HuH-7.5 (cell line): ENCODE results near the gene AK2.
"Not testable (repeated sequence)": the region's sequence is repeated elsewhere in the genome, so short reads cannot be mapped to it uniquely, and the experiment has no call there.

ENCODE experiments used
- DNase-seq: peaks from one replicate; pipeline ENCODE4 v3.0.0; 2011; ENCODE audit warnings: low spot score

The AK2 gene

DNA sequence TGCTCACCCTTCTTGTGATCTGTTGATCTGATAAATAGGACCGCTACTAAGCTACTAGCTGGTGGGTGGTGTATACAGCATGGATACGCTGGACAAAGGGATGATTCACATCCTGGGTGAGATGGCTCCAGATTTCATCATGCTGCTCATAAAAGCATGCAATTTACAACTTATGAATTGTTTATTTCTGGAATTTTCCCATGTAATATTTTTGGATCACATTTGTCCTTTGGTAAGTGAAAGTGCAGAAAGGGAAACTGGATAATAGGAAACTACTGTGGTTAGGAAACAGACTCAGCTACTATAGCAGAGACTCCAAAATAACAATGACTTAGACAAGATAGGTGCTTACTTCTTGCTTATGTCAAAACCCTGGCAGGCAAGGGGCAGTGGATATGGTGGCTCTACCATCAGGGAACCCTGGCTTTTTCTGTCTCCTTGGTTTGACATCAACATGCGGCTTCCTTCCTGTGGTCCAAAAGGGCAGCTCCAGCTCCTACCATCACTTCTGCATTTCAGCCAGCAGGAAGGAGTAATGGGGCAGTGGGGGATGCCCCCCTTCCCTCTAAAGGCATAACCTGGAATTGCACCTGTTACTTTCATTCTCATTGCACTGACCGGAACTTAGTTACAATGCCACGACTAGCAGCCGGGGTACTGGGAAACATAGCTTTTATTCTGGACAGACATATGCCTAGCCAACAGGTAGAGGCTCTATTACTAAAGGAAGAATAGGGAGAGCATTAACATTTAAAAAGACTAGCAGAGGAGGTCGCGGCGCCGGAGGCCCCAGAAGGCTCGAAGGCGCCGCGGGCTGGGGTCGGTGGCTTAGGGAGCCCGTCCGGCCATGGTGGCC is 13.8 kb upstream of the AK2 start:
- DNase-seq = no peak

DNA sequence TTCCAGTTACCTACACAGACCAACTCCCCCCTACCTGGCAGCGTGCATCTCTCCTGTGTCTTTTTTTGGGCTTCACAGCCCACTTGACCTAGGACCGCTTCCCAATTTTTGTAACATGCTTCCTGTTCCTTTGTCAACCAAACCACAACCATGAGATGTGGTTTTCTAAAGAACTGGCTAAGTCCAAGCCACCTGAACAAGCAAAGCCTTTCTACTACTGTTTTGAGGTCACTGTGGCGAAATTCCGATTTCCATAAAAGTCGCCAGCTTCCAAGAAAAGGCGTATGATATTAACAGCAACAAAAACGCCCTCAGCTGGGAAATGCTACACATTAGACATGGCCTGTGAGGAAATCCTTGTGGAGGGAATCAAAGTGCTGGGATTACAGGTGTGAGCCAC is 12.7 kb upstream of the AK2 start:
- DNase-seq = no peak

DNA sequence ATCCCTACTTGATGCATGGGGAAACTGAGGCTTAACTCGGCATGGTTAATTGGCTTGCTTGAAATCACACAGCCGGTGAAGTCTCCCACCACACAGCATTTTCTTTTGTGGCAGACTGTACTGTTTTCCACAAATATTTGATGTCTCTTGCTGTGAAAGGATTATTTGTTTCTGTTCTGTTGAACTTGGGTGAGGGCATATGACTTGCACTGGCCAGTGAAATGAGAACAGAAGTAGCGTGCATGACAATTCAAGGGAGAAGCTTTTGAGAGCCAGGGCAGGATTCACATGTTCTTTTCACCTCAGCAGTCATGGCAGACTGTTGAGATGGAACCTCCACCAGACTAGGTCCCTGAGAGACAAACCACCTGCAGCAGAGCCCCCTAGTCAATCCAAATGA is 11.7 kb upstream of the AK2 start:
- no peak for DNase-seq

DNA sequence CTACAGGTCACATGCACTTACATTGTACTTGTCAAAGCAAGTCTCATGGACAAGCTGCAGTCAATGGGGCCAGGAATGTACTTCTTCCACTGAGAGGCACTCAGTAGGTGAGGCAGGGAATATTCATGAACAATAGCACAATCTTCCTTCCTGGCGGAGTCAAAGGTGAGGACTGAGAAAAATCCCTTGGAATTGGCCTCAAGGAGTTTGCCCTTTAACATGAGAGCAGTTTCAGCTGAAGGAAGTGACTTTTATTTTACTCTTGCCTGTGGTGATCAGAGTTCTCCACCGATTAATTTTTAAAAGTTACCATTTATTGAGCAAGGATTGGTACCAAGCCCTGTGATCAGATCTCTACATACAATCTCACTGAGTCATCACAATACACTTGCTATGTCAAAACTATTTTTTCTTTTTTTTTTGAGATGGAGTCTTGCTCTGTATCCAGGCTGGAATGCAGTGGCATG is 11.2 kb upstream of the AK2 start:
- no peak for DNase-seq

DNA sequence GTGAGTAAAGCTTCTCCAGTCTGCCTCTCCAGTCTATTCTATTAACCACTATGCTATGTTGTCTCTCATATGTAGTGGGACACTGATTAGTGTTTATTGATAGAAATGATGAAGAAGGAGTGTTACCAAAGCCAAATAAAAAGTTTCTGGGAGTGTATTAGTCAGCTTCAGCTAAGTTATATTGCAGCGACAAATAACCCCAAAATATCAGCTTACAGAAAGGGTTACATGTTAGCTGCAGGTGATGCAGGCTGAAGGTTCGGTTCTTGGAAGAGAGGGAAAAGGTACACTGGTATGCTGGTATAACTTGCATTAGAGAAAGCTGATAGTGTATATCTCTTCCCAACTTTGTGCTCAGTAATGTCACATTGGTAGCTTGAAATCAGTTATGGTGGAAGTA is 10.6 kb upstream of the AK2 start:
- DNase-seq = no peak

DNA sequence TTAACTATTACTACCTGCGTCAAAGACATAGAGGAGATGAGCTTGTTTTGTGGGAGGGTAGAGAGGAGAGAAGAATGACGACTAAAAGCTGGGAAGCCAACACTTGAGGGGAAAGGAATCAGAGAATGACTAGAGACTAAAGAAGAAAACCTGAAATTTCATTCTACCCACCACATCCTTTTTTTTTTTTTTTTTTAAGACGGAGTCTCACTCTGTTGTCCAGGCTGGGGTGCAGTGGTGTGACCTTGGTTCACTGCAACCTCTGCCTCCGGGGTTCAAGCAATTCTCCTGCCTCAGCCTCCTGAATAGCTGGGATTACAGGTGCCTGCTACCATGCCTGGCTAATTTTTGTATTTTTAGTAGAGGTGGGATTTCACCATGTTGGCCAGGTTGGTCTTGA is 9.6 kb upstream of the AK2 start:
- not testable (repeated sequence) for DNase-seq

DNA sequence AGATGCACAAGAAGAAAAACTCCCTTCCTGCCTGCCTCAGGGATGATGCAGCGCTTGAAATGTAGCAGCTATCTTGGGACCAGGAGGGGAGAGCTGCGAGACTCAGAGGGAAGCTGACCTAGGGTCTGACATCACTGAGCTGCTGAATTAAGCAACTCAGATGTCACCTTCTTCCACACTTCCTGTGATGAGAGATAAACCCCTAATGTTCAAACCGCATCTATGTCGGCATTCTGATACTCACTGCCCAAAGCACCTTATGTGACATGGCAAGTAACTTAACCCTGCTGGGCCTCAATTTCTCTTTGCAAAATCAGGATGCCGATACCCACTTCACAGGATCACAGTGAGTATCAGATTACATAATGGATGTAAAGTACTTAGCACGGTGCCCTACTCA is 9.1 kb upstream of the AK2 start:
- DNase-seq = no peak

DNA sequence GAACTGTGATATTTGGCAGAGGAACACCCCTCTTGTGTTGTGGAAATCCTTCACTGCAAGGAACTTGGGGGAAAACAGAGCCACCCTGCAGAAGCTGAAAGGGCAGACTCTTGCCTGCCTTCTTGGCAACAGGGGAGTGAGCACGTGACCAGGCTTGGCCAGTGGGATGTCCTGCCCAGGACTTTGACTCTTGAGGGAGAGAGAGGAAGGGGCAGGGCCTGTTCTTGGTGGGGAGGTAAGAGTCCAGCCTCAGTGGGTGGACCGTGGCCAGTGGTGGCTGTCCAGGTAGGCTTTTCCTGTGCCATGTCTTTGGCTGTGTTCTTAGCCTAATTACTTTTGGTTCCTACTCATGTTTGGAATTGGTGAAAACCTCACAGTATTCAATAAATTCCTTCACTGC is 8.6 kb upstream of the AK2 start:
- no peak for DNase-seq

DNA sequence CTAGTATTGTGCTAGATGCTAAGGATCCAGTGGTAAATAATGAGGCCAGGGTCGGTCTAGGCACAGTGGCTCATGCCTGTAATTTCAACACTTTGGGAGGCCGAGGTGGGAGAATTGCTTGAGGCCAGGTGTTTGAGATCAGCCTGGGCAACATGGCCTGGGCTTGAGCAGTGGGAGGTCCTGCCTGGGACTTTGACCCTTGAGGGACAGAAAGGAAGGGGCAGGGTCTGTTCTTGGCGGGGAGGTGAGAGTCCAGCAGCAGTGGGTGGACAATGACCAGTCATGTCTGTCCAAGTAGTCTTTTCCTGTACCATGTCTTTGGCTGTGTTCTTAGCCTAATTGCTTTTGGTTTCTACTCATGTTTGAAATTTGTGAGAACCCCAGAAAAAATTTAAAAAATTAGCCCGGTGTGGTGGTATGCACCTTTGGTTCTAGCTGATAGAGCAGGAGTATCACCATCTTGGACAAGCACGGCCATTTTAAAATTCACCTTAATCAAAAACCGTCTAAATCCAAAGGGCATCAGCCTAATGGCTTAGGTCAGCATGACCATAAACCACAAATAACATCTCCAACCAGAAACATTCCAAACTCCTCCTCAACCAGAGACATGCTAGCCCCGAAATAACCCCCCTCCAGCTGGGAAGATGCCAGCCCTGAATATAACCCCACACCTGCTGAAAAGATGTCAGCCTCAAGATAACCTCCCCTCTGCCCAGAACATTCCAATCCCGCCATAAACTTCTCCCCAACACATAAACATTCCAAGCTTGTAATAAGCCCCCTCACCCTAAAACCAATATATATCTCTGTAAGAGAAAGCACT is 6.8 kb upstream of the AK2 start:
- no peak for DNase-seq

DNA sequence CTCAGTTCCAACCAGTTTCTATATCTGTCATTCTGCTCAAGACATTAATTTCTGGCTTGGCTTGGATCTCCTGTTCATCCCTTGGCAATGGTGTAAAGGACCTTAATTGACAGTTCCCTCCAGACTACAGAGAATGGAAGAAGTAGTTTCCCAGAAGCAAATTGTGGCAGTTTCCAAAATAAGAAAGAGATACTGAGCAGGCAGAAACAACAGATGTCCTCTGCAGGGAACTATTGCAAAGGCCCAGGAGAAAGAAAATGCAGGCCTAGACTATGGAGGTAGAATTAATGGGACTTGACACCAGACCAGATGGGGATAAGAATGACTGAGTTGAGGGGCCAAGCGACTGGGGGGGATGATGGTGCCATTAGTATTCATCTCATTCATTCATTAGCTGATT is 6.1 kb upstream of the AK2 start:
- DNase-seq = no peak

DNA sequence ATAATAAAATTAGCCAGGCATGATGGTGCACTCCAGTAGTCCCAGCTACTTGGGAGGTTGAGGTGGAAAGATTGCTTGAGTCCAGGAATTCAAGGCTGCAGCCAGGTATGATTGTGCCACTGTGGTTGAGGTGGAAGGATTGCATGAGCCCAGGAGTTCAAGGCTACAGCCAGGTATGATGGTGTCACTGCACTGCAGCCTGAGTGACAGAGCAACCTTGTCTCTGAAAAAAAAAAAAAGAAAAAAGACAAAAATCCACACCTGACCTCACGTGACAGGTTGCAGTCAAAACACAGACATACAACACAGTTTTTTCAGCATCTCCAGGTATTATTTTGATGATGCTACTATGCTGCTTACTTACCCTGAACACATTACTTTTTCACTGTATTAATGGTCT is 4.3 kb upstream of the AK2 start:
- DNase-seq = no peak

DNA sequence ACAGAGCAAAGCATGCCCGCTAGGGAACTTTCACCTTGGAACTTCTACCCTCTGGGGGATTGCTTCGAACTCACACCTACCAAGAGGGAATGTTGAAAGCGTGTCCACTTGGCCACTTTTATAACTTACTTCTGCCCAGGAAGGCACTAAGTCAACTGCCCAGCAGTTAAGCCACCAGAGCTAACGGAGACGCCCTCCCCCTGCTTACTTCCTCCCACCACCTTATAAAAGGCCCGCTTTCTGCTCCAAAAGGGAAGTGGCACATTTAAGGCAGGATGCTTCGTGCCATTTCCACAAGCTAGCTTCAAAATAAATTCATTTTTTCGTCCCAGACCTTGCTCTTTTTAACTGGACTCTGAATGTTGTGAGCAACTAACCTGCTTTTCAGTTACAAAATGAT is 3.2 kb upstream of the AK2 start:
- no peak for DNase-seq

DNA sequence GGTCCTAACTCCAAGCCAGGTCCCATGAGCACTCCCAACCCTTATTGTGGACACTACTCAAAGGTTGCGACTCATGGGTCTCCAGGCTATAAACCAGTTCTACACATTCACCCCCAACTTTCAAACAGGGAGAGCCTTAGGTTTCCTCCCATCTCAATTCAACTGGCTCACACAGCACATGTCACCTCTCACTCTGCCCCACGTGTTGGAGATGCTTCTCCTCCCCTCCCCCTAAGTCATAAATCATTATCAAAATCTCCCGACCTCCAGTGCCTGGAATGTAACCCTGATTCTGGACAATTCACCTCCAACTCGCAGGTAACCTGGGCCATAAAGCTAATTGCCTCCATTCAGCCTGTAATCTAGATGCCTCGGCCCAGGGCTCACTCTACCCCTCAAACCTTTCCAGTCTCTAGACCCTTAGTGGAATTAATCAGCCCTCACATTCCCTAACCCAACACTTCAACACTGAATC is 595 bp downstream of the AK2 start:
- DNase-seq = no peak

DNA sequence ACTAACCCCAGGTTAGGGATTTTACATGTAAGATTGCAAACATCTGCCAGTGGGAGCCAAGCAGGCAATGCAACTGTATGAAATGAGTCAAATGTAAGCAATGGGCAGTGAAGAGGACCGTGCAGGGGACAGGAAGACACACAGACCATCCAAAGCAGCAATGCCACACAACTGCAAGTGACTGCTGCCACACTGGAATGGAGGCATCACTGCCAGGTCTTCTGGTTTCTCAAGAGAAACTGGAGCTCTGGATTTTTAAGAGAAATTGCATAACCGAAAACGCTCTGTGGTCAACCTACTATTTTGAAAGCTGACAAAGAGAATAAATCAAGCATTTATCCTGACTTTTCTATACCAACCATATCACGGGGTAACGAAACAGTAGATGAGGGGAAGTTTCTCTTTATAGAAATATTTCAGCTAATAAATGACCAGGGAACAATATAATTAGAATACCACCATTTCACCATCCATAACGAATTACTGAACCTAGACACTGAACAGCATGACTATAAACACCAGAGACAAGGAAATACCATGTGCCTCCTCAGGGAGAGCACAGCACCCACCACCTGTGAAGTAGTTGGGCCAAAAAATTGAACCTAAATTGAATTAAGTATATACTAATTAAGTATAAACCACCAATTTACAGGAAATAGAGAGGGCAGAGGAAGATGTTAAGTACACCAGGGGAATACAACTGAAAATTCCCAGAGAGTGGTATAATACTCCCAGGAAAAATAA is 4.4 kb downstream of the AK2 start:
- no peak for DNase-seq

DNA sequence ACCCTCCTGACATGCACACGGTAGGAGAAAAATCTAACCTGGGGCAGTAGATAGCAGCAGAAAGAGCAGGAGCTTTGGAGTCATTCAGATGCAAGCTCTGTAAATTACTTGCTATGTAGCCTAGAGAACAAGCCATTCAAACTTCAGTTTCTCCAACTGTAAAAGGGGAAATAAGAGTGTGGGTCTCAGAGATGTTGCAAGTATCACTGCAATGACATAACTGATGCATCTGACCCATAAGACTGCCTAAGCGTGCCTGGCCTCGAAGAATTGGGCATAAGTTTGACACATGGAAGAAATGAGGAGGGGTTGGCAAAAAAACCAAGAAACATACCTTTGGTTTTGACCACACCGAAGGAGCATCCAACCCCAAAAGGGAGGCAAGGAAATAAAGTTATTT is 5.2 kb downstream of the AK2 start:
- DNase-seq = no peak

DNA sequence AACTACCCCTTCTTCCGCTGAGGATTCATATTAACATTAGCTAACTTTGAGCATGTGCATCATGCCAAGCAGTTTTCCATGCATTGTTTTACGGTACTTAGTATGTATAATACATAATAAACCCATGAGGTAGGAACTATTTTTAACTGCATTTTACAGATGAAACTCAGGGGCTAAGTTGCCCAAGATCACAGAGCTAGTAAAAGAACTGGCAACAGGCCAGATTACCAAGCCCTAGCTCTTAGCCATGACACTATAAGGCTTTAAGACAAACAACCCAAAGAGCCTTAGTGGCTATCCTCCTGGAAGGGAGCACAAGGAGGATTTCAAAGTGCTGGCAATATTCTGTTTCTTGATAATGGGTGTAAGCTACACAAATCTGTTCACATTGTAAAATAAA is 6.1 kb downstream of the AK2 start:
- no peak for DNase-seq

DNA sequence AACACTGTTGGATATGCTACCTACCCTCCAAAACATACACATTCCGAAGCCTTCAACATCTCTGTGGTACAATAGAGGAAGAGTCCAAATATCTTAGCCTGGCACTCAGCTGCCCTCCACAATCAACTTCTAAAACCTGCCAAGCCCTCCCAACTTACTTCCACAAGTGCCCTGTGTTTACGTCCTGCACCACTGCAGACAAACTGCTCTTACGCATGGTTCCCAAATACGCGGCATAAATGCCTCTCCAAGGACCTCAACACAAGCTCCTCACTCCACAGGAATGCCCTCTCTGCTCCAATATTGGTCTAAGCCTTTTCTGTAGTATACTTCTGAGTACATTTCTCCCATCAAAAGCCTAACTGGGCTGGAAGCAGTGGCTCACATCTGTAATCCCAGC is 6.8 kb downstream of the AK2 start:
- DNase-seq = no peak

DNA sequence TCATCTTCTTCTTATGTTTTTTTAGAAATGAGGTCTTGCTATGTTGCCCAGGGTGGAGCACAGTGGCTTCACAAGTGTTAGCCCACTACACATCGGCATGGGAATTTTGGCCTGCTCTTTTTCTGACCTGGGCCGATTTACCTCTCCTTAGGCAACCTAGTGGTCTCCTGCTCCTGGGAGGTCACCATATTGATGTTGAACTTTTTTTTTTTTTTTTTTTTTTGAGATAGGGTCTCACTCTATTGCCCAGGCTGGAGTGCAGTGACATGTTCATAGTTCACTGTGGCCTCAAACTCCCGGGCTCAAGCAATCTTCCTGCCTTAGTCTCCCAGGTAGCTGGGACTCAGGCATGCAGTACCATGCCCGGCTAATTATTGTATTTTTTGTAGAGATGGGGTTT is 7.5 kb downstream of the AK2 start:
- DNase-seq = no peak

DNA sequence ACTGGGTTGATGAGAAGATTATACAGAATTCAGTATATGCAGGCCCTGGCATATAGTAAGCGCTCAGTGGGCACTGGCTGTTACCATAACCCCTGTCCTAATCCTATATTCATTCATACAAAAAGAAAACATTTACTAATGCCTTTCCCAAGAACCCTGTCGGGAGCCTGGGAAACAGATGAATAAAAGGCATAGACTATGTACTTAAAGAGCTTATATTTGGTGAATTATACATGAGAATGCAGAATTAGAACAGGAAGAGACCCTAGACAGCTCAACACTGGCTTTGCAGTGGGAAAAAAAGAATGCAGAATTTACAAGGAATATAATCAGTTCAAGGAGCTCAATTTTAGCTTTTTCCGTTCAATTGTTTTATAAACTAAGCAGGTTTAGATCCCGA is 10.9 kb downstream of the AK2 start:
- no peak for DNase-seq

DNA sequence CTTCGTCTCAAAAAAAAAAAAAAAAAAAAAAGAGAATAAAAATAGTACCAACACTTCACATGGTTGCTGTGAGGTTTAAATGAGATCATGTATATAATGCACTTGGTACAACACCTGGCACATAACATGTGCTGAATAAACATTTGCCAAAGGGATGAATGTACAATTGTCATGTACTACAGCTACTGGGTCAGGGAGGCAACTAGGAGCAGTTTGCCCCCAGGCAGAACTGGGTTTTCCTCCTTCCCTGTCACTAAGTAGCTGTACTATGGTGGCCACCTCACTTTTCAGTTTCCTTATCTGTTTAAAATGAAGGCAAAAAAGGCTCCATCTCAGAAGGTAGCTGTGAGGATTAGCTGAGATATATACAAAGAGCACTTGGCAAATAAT is 11.5 kb downstream of the AK2 start:
- DNase-seq = no peak

DNA sequence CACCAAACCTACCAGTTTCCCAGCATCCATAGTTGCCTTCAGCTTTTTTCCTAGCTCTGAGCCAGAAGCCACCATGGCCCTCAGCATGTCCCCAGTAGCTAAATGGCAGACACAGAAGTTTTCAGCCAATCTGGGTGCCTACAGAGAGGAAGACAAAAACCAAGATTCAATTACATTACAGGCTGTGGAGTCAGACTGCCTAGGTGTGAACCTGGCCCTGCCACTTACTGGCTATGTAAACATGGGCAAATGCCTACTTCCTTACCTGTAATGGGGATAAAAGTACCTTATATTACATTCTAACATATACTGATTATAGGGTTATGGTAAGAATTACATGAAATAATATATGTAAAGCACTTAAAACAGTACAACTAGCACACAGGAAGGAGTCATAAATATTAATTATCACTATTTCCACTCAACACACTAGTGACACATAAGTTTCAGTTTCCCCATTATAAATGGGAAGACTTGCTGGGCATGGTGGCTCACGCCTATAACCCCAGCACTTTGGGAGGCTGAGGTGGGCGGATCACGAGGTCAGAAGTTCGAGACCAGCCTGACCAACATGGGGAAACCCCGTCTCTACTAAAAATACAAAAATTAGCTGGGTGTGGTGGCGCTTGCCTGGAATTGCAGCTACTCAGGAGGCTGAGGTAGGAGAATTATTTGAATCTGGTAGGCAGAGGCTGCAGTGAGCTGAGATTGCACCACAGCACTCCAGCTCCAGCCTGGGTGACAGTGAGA is 12.1 kb downstream of the AK2 start:
- not testable (repeated sequence) for DNase-seq

DNA sequence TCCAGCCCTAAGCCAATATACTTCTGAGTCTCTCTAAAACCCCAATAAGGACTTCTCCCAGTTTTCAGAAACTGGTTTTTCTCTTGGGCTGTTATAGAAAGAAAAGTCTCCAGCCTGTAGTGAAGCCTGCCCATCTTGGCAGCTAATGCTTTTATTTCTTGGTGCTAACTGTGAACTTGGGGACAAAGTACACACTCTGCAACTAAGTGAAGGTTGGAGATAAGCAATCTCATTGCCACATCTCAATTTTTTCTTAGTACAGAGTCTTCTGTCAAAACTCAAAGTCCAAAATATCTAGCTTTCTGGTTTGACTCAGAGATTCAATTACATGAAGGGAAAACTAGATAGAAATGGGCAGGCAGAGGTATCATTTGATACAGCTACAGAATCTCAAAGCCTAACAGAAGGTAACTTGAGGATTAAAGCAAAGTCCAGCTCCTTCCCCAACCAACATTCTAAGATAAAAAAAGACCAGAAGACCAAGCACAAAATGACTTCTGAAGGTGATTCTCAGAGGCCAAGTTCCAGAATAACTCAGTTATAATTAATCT is 14.0 kb downstream of the AK2 start:
- no peak for DNase-seq
